NCI-H2196 (cell line): ENCODE data around the gene SF3A1.

ENCODE experiments used
- DNase-seq: peaks from one replicate; lab custom pipeline; 2025; ENCODE audit not compliant: unreplicated experiment; lab: John Stamatoyannopoulos, UW

Gene SF3A1

GRCh38 chr22:30288419-30289140 lies 68.1 kb downstream of the SF3A1 start:
- DNase-seq: no peak

- peak; percentile 45 for DNase-seq
Measured at GRCh38 chr22:30287648-30288418, 68.9 kb downstream of the SF3A1 start.

- peak; percentile 31 for DNase-seq
Measured at GRCh38 chr22:30286813-30287647, 69.7 kb downstream of the SF3A1 start.

- no peak for DNase-seq
Measured at GRCh38 chr22:30286331-30286730, 70.4 kb downstream of the SF3A1 start.

- DNase-seq: no peak
Measured at GRCh38 chr22:30285846-30286200, 70.9 kb downstream of the SF3A1 start.

- no peak for DNase-seq
Measured at GRCh38 chr22:30285176-30285845, 71.4 kb downstream of the SF3A1 start.

- no peak for DNase-seq
Measured at GRCh38 chr22:30284666-30285065, 72.0 kb downstream of the SF3A1 start.

GRCh38 chr22:30284172-30284571 lies 72.5 kb downstream of the SF3A1 start:
- DNase-seq: no peak

GRCh38 chr22:30283342-30283741 lies 73.4 kb downstream of the SF3A1 start:
- no peak for DNase-seq

GRCh38 chr22:30282616-30283046 lies 74.1 kb downstream of the SF3A1 start:
- no peak for DNase-seq
